MCF 10A (cell line): ENCODE results near the gene TOMM40. TPM values are rescaled to one million over a fixed set of nuclear protein-coding genes. Genes with fewer than 3 reads are reported as not detected.

ENCODE experiments used
- BruUV-seq: library from RNA; stranded (reverse); fragments of 400-500 nt; replicated peaks from 2 replicates; lab custom pipeline; 2021; lab: Mats Ljungman, UMichigan
- CTCF ChIA-PET: fragments of 300-600 bp; sonication (Branson Sonifier 250); formaldehyde crosslinking; extraction: SDS; loops from one replicate; lab custom pipeline; 2021; ENCODE audit warnings: antibody characterized with exemption, inconsistent platforms; lab: Yijun Ruan, JAX
- POLR2A ChIA-PET: fragments of 300-600, 350-650 bp; sonication (Branson Sonifier 250); formaldehyde crosslinking; extraction: SDS; loops from one replicate; lab custom pipeline; 2020; ENCODE audit warnings: antibody characterized with exemption, inconsistent platforms; lab: Yijun Ruan, JAX
- DNase-seq: peaks from one replicate; pipeline ENCODE4 v3.0.0-alpha.2; 2018; ENCODE audit not compliant: unreplicated experiment
- H3K27ac Mint-ChIP-seq: one replicate; pipeline ENCODE4 v1.8.0; 2022; ENCODE audit warnings: mild to moderate bottlenecking, low read depth, mixed read lengths; ENCODE audit not compliant: unreplicated experiment
- H3K27me3 Mint-ChIP-seq: one replicate; pipeline ENCODE4 v1.8.0; 2022; ENCODE audit warnings: mixed read lengths; ENCODE audit not compliant: insufficient read depth, unreplicated experiment
- H3K36me3 Mint-ChIP-seq: one replicate; pipeline ENCODE4 v1.8.0; 2022; ENCODE audit warnings: mild to moderate bottlenecking, moderate library complexity, mixed read lengths; ENCODE audit not compliant: insufficient read depth, unreplicated experiment
- H3K4me1 Mint-ChIP-seq: one replicate; pipeline ENCODE4 v1.8.0; 2022; ENCODE audit warnings: mixed read lengths; ENCODE audit not compliant: insufficient read depth, unreplicated experiment
- H3K4me3 Mint-ChIP-seq: one replicate; pipeline ENCODE4 v1.8.0; 2022; ENCODE audit warnings: mild to moderate bottlenecking, moderate library complexity, mixed read lengths; ENCODE audit not compliant: unreplicated experiment
- H3K9me3 Mint-ChIP-seq: one replicate; pipeline ENCODE4 v1.8.0; 2022; ENCODE audit warnings: mixed read lengths; ENCODE audit not compliant: unreplicated experiment
- CTCF ChIP-seq: fragments of 200-600 bp; IDR thresholded peaks from one replicate; pipeline ENCODE4 v1.8.0; 2022; ENCODE audit warnings: antibody characterized with exemption, mild to moderate bottlenecking; ENCODE audit not compliant: unreplicated experiment
- intact Hi-C: fragments of 100-400 bp; cut with micrococcal nuclease; formaldehyde crosslinking; loops from 2 replicates; pipeline ENCODE4 v1.14.1; 2022
- total RNA-seq: library from RNA; stranded (reverse); gene quantifications from 2 replicates; pipeline ENCODE4 v1.2.3, GENCODE V29; 2022

TOMM40 gene
- total RNA-seq, 1 experiment from 2014 or later, result 114 TPM

- Mint-ChIP-seq H3K36me3 (peaks cover 25% of the 10 kb centered on the region), H3K9me3 (no peaks in the 10 kb centered on the region), H3K27me3 (no peaks in the 10 kb centered on the region), H3K27ac (peak overlapping the region; percentile 70), H3K4me1 (peaks cover 25% of the 10 kb centered on the region), H3K4me3 (peak overlapping the region; percentile 74)
- BruUV-seq, result TSS peak; percentile 95
- TF ChIP-seq CTCF, result no peak
- intact Hi-C loops, result loop anchor here (1.0 kb wide), 1 partner anchor 43 kb away; no protein-coding TSS in a partner anchor
- DNase-seq, result no peak
- ChIA-PET POLR2A (interaction anchor here (0.6 to 1.9 kb wide), 22 partner anchors 16 to 779 kb away, joined by 3 to 17 read pairs (median 3); partner anchors contain the start of genes BLOC1S3, CBLC, CLPTM1 and ERCC1), CTCF (interaction anchor here (0.6 to 1.2 kb wide), 3 partner anchors 42 to 212 kb away, joined by 3 to 6 read pairs (median 4); partner anchors contain the start of gene NECTIN2)
Observed at GRCh38 chr19:44889830-44890365, 1.2 kb upstream of the TOMM40 start.

DNA sequence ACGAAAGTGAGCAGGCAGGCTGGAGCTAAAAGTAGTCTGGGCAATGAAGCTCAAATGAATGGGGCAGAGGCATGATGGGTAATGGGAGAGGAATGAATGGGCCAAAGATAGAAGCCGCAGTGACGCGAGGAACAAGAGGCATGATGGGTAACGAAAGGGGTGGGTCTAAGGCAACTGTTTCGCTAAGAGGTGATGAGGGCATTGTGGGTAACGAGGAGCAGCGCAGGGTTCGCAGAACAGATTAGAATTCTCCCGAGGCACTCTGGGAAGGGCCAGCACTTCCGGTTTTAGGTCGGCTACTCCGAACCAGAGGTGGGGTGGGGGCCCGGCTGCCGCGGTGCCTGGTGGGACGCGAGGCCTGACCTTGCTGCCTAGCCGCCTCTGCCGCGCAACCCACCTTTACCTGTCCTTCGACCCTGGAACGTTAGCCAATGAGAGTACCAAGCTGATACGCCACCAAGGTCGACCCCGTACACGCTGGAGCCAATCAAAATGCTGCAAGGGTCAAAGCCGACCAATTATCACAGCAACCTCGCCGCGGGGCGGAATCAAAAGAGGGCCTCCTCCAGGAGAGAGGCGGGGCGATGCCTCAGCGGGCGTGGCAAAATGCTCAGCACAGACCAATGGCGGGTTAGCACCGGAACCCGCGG is 563 bp upstream of the TOMM40 start:
- H3K27me3 Mint-ChIP-seq, result no peaks in the 10 kb centered on the region
- intact Hi-C loops, result loop anchor here (1.0 kb wide), 1 partner anchor 43 kb away; no protein-coding TSS in a partner anchor
- peak; percentile 100 for DNase-seq
- POLR2A ChIA-PET, result interaction anchor here (0.6 to 1.9 kb wide), 22 partner anchors 17 to 778 kb away, joined by 3 to 17 read pairs (median 3); partner anchors contain the start of genes BLOC1S3, CBLC, CLPTM1 and ERCC1
- peaks cover 31% of the 10 kb centered on the region for H3K36me3 Mint-ChIP-seq
- peak overlapping the region; percentile 70 for H3K27ac Mint-ChIP-seq
- BruUV-seq, result no TSS peak
- peaks cover 25% of the 10 kb centered on the region for H3K4me1 Mint-ChIP-seq
- TF ChIP-seq CTCF, result no peak
- CTCF ChIA-PET, result interaction anchor here (0.6 to 2.5 kb wide), 3 partner anchors 13 to 211 kb away, joined by 3 to 16 read pairs (median 6); no protein-coding TSS in a partner anchor
- H3K9me3 Mint-ChIP-seq, result no peaks in the 10 kb centered on the region
- peak overlapping the region; percentile 74 for H3K4me3 Mint-ChIP-seq

DNA sequence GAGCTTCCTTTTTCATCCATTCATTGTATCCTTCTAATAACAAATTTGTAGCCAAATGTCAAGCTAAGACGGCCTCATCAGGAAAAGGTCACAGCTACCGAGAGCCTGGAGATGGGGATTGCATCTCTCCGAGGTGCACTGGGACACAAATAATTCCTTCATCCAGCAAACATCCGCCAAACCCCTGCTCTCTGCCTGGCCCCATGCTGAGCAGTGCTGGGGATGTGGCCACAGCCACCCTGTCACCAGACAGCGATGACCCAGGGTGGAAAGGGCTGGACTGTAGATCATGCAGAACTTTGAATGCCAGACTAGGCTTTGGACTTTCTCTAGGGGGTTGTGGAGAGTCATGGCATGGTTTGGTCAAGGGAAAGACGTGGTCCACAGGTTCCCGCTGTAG is 1.9 kb downstream of the TOMM40 start:
- no TSS peak for BruUV-seq
- Mint-ChIP-seq H3K4me1 (peaks cover 25% of the 10 kb centered on the region), H3K36me3 (peaks cover 55% of the 10 kb centered on the region), H3K4me3 (peak overlapping the region; percentile 74), H3K27me3 (no peaks in the 10 kb centered on the region), H3K9me3 (no peaks in the 10 kb centered on the region), H3K27ac (peak overlapping the region; percentile 70)
- intact Hi-C loops, result no loop called here
- POLR2A ChIA-PET, result interaction anchor here (0.8 kb wide), 1 partner anchor 62 kb away, joined by 3 read pairs; no protein-coding TSS in a partner anchor
- CTCF ChIA-PET, result interaction anchor here (0.6 to 2.5 kb wide), 6 partner anchors 9 to 288 kb away, joined by 3 to 16 read pairs (median 4); no protein-coding TSS in a partner anchor
- DNase-seq, result no peak
- no peak for TF ChIP-seq CTCF
